H1 (cell line): ENCODE measurements around the gene GSTM2. TPM values are rescaled to one million over a fixed set of nuclear protein-coding genes. Genes with fewer than 3 reads are reported as not detected.

Experiments
- BACH1 ChIP-seq: IDR thresholded peaks from 2 replicates; pipeline ENCODE4 v1.6.1; 2012; ENCODE audit warnings: low read length, improper control_type of control experiment
- CBX5 ChIP-seq: fragments of 300-800, 300-1000 bp; sonication (generic); IDR thresholded peaks from 2 replicates; pipeline ENCODE4 v1.7.1; 2016; ENCODE audit warnings: antibody characterized with exemption, low read length, low read depth
- CHD1 ChIP-seq: IDR thresholded peaks from 2 replicates; pipeline ENCODE4 v1.6.1; 2012; ENCODE audit warnings: low read depth, low read length, improper control_type of control experiment
- CTBP2 ChIP-seq: IDR thresholded peaks from 2 replicates; pipeline ENCODE4 v1.7.0; 2011; ENCODE audit warnings: borderline replicate concordance, mild to moderate bottlenecking, moderate library complexity, mixed read lengths, low read length; ENCODE audit not compliant: insufficient read depth, insufficient read length
- EGR1 ChIP-seq: IDR thresholded peaks from 2 replicates; pipeline ENCODE4 v1.6.1; 2011; ENCODE audit warnings: low read depth, low read length, borderline replicate concordance
- EZH2 ChIP-seq: fragments of 200-600 bp; sonication (generic); IDR thresholded peaks from 2 replicates; pipeline ENCODE4 v1.7.1; 2012; ENCODE audit warnings: low read depth, mild to moderate bottlenecking, moderate library complexity, low read length, inconsistent platforms; ENCODE audit not compliant: severe bottlenecking
- HDAC2 ChIP-seq, 2 experiments: fragments of 300-600 bp in 1 of 2; sonication (generic) in 1 of 2; IDR thresholded peaks; 2 replicates each; pipeline ENCODE4 v1.6.1; 2011 to 2012; ENCODE audit warnings: low read depth in 2 of 2, low read length in 2 of 2, mild to moderate bottlenecking in 2 of 2, moderate library complexity in 2 of 2, borderline replicate concordance in 1 of 2, inconsistent platforms in 1 of 2
- HDAC6 ChIP-seq: IDR thresholded peaks from one replicate; pipeline ENCODE4 v1.7.1; 2012; ENCODE audit warnings: low read depth, mild to moderate bottlenecking, inconsistent platforms, low read length, moderate library complexity
- JUN ChIP-seq: IDR thresholded peaks from 2 replicates; pipeline ENCODE4 v1.6.1; 2011; ENCODE audit warnings: low read depth, mild to moderate bottlenecking, improper control_type of control experiment, low read length
- JUND ChIP-seq: IDR thresholded peaks from 2 replicates; pipeline ENCODE4 v1.6.1; 2011; ENCODE audit warnings: mild to moderate bottlenecking, improper control_type of control experiment, low read length
- KDM1A ChIP-seq: fragments of 200-600, 300-600 bp; sonication (generic); IDR thresholded peaks from 2 replicates; pipeline ENCODE4 v1.7.1; 2016; ENCODE audit warnings: mild to moderate bottlenecking, low read length, borderline replicate concordance
- KDM4A ChIP-seq: IDR thresholded peaks from one replicate; pipeline ENCODE4 v1.7.1; 2012; ENCODE audit warnings: low read depth, mild to moderate bottlenecking, moderate library complexity, low read length, inconsistent platforms; ENCODE audit not compliant: severe bottlenecking
- RFX5 ChIP-seq: IDR thresholded peaks from 2 replicates; pipeline ENCODE4 v1.6.1; 2011; ENCODE audit warnings: low read depth, low read length, improper control_type of control experiment, borderline replicate concordance
- RXRA ChIP-seq: IDR thresholded peaks from 2 replicates; pipeline ENCODE4 v1.6.1; 2011; ENCODE audit warnings: low read depth, mild to moderate bottlenecking, low read length, moderate library complexity; ENCODE audit not compliant: insufficient read depth
- SIRT6 ChIP-seq: IDR thresholded peaks from one replicate; pipeline ENCODE4 v1.7.1; 2012; ENCODE audit warnings: low read length, inconsistent platforms
- SP1 ChIP-seq: IDR thresholded peaks from 2 replicates; pipeline ENCODE4 v1.6.1; 2011; ENCODE audit warnings: low read depth, low read length
- SP4 ChIP-seq: IDR thresholded peaks from 2 replicates; pipeline ENCODE4 v1.6.1; 2012; ENCODE audit warnings: low read length, inconsistent platforms
- TBP ChIP-seq: IDR thresholded peaks from 2 replicates; pipeline ENCODE4 v1.6.1; 2011; ENCODE audit warnings: low read depth, low read length, improper control_type of control experiment
- USF2 ChIP-seq: IDR thresholded peaks from 2 replicates; pipeline ENCODE4 v1.6.1; 2011; ENCODE audit warnings: low read length, improper control_type of control experiment
- polyA plus RNA-seq, 7 experiments: library from polyadenylated mRNA; depleted of rRNA in 3 of 7; stranded (reverse) in 5 of 7; unstranded in 2 of 7; fragments of >200 nt in 5 of 7; fragments of 200-250 nt in 2 of 7; gene quantifications; 1 replicate in 5 of 7; 2 replicates in 1 of 7; 4 replicates in 1 of 7; pipeline versions ENCODE4 v1.2.1 to v1.2.3, GENCODE V29; 2011 to 2013; ENCODE audit warnings: missing spikeins in 2 of 7, mixed read lengths in 2 of 7
- total RNA-seq: library from RNA; stranded (reverse); fragmentation: NEBNext Ultra II Directional; extraction: Animal tissue kit (Norgen Biotek cat#: 25700); gene quantifications from 2 replicates; pipeline ENCODE4 v1.2.1, GENCODE V29; 2021
- TF ChIP-seq, protein P1 (sequence below), 3 experiments: IDR thresholded peaks; 1 replicate in 2 of 3; 2 replicates in 1 of 3; pipeline versions ENCODE4 v1.5.1 to v1.6.1; 2011; ENCODE audit warnings: low read length in 3 of 3, mild to moderate bottlenecking in 3 of 3, inconsistent platforms in 2 of 3, low read depth in 1 of 3, moderate library complexity in 1 of 3; ENCODE audit not compliant: insufficient read depth in 1 of 3; ENCODE audit errors: control extremely low read depth in 1 of 3

Gene GSTM2
- total and polyA plus RNA-seq, 2 of the 8 experiments (the other 6 are each of a cell fraction or from before 2014, with no cell fraction given) = 9.6 to 23.1 TPM

GRCh38 chr1:109643385-109644230 lies 24.2 kb upstream of the GSTM2 start (continued):
- TF ChIP-seq, protein P1, sequence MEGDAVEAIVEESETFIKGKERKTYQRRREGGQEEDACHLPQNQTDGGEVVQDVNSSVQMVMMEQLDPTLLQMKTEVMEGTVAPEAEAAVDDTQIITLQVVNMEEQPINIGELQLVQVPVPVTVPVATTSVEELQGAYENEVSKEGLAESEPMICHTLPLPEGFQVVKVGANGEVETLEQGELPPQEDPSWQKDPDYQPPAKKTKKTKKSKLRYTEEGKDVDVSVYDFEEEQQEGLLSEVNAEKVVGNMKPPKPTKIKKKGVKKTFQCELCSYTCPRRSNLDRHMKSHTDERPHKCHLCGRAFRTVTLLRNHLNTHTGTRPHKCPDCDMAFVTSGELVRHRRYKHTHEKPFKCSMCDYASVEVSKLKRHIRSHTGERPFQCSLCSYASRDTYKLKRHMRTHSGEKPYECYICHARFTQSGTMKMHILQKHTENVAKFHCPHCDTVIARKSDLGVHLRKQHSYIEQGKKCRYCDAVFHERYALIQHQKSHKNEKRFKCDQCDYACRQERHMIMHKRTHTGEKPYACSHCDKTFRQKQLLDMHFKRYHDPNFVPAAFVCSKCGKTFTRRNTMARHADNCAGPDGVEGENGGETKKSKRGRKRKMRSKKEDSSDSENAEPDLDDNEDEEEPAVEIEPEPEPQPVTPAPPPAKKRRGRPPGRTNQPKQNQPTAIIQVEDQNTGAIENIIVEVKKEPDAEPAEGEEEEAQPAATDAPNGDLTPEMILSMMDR (IDR thresholded peaks at IDR 0.05; ENCODE audit: control extremely low read depth in 1 of 3, insufficient read depth in 1 of 3, low read depth in 1 of 3, low read length in 3 of 3) = peak; percentile 83 to 98 (median 92)
- TF ChIP-seq TBP (peak; percentile 40; the same call in 1 of the 2 replicates), SP4 (no peak), SP1 (no peak), USF2 (no peak), CHD1 (no peak), HDAC6 (no peak), EGR1 (no peak), SIRT6 (no peak), EZH2 (no peak), CTBP2 (no peak), BACH1 (no peak), JUN (no peak), CBX5 (no peak), KDM4A (no peak), RFX5 (no peak), JUND (0 out of 2 replicates have a peak, but pooled peaks have one; percentile 18), RXRA (peak; percentile 86; the same call in 1 of the 2 replicates), KDM1A (no peak; the same call in 1 of the 2 replicates), HDAC2 (IDR thresholded peaks at IDR 0.05; ENCODE audit: borderline replicate concordance in 1 of 2, low read depth in 2 of 2, low read length in 2 of 2) (no peak)
